ENCODE results near the gene AOPEP. TPM values are rescaled to one million over a fixed set of nuclear protein-coding genes. Genes with fewer than 3 reads are reported as not detected.
A peak's percentile ranks its signal among the peaks of the same experiment; 100 is the strongest.

Gene AOPEP
- total and polyA plus RNA-seq, 2 of the 13 experiments (the other 11 are each of a cell fraction or from before 2014, with no cell fraction given): 22.2 to 41.6 TPM

GRCh38 chr9:94853887-94854286 is 127.4 kb downstream of the AOPEP start (continued):
- TF ChIP-seq, protein P1, sequence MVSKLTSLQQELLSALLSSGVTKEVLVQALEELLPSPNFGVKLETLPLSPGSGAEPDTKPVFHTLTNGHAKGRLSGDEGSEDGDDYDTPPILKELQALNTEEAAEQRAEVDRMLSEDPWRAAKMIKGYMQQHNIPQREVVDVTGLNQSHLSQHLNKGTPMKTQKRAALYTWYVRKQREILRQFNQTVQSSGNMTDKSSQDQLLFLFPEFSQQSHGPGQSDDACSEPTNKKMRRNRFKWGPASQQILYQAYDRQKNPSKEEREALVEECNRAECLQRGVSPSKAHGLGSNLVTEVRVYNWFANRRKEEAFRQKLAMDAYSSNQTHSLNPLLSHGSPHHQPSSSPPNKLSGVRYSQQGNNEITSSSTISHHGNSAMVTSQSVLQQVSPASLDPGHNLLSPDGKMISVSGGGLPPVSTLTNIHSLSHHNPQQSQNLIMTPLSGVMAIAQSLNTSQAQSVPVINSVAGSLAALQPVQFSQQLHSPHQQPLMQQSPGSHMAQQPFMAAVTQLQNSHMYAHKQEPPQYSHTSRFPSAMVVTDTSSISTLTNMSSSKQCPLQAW (CRISPR knock-in tag; IDR thresholded peaks at IDR 0.05): peak; percentile 62; the same call in 1 of the 2 replicates
- TF ChIP-seq ZNF737 (CRISPR knock-in tag; IDR thresholded peaks at IDR 0.05; ENCODE audit: borderline replicate concordance) (no peak), MIXL1 (CRISPR knock-in tag; IDR thresholded peaks at IDR 0.05) (no peak), FOXO1 (CRISPR knock-in tag; IDR thresholded peaks at IDR 0.05) (no peak), CBFB (CRISPR knock-in tag; IDR thresholded peaks at IDR 0.05) (no peak), ZNF431 (CRISPR knock-in tag; IDR thresholded peaks at IDR 0.05; ENCODE audit: borderline replicate concordance, low read depth) (no peak), MAF1 (CRISPR knock-in tag; IDR thresholded peaks at IDR 0.05; ENCODE audit: borderline replicate concordance) (no peak), ZNF776 (CRISPR knock-in tag; IDR thresholded peaks at IDR 0.05) (no peak), MTA3 (CRISPR knock-in tag; IDR thresholded peaks at IDR 0.05) (no peak), PTBP1 (IDR thresholded peaks at IDR 0.05; ENCODE audit: low read depth, low read length, poor library complexity, severe bottlenecking) (no peak), MED8 (CRISPR knock-in tag; IDR thresholded peaks at IDR 0.05; ENCODE audit: insufficient replicate concordance) (no peak), HMGXB3 (CRISPR knock-in tag; IDR thresholded peaks at IDR 0.05; ENCODE audit: borderline replicate concordance) (peak; percentile 40; the same call in 1 of the 2 replicates), ATAD3A (CRISPR knock-in tag; IDR thresholded peaks at IDR 0.05) (no peak), YY1 (IDR thresholded peaks at IDR 0.05; ENCODE audit: insufficient read depth, insufficient replicate concordance, low read depth, low read length) (peak; percentile 53), ZBTB3 (CRISPR knock-in tag; IDR thresholded peaks at IDR 0.05; ENCODE audit: borderline replicate concordance, low read depth) (no peak), MTF2 (CRISPR knock-in tag; IDR thresholded peaks at IDR 0.05; ENCODE audit: borderline replicate concordance) (no peak), TCF12 (IDR thresholded peaks at IDR 0.05) (no peak), TCF12 (CRISPR knock-in tag; IDR thresholded peaks at IDR 0.05) (no peak), ZSCAN29 (CRISPR knock-in tag; conservative IDR thresholded peaks at IDR 0.05) (no peak), ZSCAN25 (CRISPR knock-in tag; IDR thresholded peaks at IDR 0.05) (no peak)
- TF ChIP-seq, protein P2, sequence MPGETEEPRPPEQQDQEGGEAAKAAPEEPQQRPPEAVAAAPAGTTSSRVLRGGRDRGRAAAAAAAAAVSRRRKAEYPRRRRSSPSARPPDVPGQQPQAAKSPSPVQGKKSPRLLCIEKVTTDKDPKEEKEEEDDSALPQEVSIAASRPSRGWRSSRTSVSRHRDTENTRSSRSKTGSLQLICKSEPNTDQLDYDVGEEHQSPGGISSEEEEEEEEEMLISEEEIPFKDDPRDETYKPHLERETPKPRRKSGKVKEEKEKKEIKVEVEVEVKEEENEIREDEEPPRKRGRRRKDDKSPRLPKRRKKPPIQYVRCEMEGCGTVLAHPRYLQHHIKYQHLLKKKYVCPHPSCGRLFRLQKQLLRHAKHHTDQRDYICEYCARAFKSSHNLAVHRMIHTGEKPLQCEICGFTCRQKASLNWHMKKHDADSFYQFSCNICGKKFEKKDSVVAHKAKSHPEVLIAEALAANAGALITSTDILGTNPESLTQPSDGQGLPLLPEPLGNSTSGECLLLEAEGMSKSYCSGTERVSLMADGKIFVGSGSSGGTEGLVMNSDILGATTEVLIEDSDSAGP (CRISPR knock-in tag; IDR thresholded peaks at IDR 0.05; ENCODE audit: borderline replicate concordance): no peak
- TF ChIP-seq, protein P3, sequence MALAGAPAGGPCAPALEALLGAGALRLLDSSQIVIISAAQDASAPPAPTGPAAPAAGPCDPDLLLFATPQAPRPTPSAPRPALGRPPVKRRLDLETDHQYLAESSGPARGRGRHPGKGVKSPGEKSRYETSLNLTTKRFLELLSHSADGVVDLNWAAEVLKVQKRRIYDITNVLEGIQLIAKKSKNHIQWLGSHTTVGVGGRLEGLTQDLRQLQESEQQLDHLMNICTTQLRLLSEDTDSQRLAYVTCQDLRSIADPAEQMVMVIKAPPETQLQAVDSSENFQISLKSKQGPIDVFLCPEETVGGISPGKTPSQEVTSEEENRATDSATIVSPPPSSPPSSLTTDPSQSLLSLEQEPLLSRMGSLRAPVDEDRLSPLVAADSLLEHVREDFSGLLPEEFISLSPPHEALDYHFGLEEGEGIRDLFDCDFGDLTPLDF (CRISPR knock-in tag; IDR thresholded peaks at IDR 0.05): no peak
